Measurements from ENCODE around the gene LYRM2.

The LYRM2 gene

GRCh38 chr6:89638320-89639195 lies at the start of gene LYRM2:
Gene LYRM2, minus strand, starts transcription at chr6:89638747. Its CDS starts 31 bp downstream, at chr6:89638716.
- peak; percentile 95 for DNase-seq (ENCODE audit: low spot score)

- no peak for DNase-seq (ENCODE audit: low spot score)
Measured at GRCh38 chr6:89688328-89688727, 49.8 kb upstream of the LYRM2 start.

DNA sequence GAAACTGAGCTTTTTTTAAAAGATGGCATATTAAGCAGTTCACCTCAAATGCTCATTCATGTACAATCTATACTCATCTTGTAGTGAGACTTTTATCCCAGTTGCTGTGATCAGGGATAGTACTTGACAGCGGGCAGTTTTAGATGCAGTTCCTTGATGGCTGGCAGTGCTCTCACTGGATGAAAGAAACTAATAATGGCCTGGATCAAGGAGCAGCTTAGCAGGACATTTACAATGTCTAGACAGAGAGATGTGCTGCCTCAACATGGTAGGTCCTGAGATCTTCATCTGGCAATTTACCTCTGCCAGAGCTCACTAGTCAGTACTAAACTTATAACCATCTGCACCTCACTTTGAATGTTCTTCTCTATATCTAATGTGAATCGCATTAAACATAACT lies 46.8 kb upstream of the LYRM2 start:
- no peak for DNase-seq (ENCODE audit: low spot score)

GRCh38 chr6:89682991-89683390 lies 44.4 kb upstream of the LYRM2 start:
- DNase-seq (ENCODE audit: low spot score): no peak

- no peak for DNase-seq (ENCODE audit: low spot score)
Measured at GRCh38 chr6:89681983-89682564, 43.5 kb upstream of the LYRM2 start.

DNA sequence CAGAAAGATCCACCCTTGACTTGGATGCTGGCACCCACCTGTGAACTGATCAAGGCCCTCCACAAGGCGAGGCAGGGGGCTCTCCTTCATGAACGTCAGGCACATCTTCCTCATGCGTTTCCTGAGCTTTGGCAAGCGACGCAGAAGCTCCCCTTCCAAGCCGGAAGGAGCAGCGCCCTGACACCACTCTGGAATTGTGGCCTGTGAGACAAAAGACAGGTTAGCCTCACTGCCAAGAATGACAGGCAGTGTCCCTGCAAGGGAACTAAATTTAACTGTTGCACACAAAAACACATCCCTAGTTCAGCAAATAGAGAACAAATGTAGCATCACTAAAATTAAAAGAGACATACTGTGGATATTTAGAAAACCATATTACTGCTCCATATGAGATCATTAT lies 42.0 kb upstream of the LYRM2 start:
- DNase-seq (ENCODE audit: low spot score): no peak

DNA sequence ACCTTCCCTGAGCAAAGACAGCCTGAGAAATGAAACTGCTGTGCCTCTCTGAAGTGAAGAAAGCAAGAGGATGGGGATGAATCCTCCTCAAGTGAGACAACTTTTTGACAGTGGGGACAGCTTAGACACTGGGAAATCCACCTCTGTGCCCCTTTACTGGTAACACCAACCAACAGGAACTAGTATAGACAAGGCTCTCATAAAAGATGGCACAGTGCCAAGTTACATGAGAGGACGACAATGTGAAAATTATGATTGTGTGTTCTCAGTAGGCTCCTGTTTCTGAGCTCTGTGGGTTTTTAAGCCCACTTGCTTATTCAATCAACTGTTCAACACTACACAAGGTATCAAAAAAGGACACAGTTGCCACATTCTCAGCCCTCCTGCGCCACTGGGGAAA lies 41.6 kb upstream of the LYRM2 start:
- DNase-seq (ENCODE audit: low spot score): no peak

DNA sequence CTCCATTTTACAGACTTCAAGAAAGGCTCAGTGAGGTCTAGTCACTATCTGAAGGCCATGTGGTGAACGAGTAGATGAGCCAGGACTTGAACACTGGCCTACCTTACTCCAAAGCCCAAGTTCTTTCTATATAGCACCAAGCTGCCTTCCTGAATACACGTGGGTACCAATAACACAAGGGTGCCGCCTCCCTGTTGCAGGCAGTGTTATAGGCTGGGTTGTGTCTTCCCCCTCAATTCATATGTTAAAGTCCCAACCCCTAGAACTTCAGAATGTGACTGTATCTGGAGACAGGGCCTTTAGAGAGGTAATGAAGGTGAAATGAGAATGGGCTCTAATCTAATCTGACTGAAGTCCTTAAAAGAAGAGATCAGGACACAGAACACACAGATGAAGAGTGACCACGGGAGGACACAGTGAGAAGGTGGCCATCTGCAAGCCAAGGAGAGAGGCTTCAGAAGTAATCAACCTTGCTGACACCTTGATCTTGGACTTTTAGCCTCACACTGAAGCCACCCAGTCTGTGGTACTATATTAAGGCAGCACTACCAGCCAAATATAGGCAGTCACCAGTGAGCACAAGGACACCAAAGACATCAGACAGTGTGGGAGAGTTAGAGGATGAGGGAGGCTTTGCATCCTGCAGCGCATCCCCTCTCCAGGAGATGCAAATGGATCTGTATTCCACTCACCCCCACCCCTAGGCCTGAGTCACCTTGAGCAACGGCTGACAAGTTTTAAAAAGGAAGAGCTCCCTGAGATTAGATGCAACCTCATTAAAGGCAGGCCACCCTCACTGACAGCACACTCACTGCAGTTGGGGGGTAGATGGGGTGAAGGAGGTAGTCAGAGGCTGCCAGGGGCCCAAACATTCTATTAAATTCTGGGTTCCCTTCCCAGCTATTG lies 40.9 kb upstream of the LYRM2 start:
- no peak for DNase-seq (ENCODE audit: low spot score)

DNA sequence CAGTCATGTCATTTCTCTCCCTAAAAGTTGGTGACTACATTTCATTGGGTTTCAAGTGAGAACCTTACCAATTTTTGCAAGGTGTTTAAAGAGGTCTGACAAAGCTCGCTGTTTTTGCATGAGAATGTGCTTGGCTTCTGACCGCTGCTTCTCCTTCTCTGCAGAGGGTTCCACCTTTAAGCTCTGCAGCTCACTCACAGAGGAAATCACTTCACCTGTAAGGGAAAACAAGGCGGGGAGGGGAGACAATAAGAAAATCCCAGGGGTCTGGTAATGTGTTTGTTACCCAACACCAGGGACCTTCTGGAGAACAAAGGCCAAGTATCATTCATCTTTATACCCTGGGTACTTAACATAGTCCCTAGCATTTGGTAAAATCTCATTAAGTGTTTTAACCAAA lies 40.0 kb upstream of the LYRM2 start:
- DNase-seq (ENCODE audit: low spot score): no peak

DNA sequence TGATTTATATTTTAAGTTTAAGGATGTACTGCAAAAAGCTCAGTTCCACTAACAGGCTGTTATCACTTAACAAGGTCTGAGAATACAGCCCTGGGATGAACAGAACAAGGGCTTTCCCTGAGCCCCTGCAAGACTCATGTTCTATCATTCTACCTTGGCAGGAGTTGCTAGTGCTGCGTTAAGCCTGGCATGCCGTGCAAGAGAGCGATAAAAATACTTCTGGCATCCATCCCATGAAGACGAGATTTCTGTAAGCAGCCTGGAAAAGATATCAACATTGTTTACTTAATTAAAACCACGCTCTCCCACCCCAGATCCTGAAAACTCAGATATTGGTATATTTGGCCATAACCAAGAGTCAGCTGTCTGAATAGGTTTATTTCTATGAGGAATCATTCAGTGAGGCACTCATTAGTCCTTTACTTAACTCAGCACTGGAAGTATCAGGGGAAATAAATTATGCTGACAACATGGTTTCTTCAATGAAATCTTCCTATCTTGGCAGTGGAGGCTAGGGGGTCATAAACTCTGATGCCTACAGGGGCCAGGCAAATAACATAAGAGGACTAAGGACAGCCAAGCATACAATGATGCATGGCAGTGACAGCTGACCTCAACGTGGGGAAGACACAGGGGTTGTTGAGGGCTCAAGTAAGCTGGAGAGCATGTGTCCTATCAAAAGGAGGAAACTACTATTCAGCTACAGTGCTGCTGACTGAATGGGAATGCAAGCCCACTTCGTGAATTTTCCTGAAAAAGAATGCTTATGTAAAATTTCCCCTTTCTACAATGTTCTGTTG lies 37.6 kb upstream of the LYRM2 start:
- no peak for DNase-seq (ENCODE audit: low spot score)

GRCh38 chr6:89670935-89671565 lies 32.5 kb upstream of the LYRM2 start:
- no peak for DNase-seq (ENCODE audit: low spot score)

GRCh38 chr6:89669002-89669401 lies 30.5 kb upstream of the LYRM2 start:
- no peak for DNase-seq (ENCODE audit: low spot score)

- no peak for DNase-seq (ENCODE audit: low spot score)
Measured at GRCh38 chr6:89667872-89668556, 29.5 kb upstream of the LYRM2 start.

DNA sequence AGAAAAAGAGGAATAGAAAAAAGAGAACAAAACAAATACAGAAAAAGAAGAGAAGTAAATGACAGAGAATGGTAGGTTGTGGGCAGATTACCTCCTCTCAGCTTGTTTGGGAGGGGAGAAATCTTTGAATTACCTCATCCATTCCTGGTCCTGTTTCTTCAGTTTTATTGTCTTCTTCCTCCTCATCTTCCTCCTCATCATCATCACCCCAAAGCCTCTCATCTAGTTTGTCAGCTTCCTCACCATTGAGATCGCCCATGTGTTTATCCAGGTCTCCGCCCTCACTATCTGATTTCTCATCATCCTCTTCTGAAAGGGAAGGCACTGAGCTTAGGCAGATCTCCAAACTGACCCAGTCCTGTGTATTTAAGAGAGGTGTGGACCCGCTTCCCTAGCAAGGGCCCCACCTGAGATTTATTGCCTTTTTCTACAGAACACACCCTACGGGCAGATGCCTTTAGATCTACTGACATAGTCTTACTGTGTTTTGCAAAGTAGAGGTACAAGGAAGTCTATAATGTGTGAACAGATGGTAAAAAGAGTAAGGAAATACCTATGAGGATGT lies 24.2 kb upstream of the LYRM2 start:
- no peak for DNase-seq (ENCODE audit: low spot score)

DNA sequence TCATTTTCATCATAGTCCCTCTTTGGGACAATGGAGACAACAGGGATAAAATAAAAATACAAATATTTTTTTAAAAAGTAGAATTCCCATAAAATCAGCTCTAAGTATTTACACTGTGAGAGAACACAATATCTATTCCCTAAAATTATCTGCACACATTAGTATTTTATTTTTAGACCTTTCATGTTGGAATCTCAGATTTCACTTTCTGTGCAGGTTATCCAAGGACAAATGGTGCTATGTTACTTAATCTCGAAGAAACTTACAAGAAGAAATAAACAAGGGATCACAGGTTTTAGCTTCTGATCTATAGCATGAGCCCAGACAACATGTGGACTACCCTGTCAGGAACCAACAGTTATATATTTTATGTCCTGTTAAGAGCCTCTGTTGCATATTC lies 23.0 kb upstream of the LYRM2 start:
- no peak for DNase-seq (ENCODE audit: low spot score)

GRCh38 chr6:89660981-89661380 lies 22.4 kb upstream of the LYRM2 start:
- DNase-seq (ENCODE audit: low spot score): no peak

DNA sequence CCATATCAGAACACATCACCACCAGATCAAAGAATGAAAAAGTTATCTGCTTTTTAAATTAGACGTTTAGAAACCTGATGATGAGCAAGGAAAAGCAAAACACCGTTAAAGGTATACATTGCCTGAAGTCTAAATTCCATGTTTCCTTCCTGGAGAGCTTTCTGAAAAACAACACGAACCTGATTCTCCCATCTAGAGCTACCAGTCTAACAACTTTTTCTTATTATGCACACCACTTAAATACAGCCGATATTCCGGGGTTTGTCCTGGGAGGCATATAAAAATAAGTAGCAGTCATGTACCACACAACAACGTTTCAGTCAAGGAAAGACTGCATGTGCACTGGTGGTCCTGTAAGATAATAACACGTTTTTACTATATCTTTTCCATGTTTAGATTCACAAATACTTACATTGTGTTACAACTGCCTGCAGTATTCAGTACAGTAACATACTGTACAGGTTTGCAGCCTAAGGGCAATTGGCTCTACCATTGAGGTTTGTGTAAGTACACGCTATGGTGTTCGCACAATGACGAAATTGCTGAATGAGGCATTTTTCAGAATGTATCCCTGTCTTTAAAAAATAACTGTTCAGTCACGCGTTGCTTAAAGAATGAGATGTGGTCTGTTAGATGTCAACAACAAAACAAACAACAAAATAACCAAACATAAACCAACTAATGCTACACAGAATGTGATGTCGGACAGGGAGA lies 19.1 kb upstream of the LYRM2 start:
- no peak for DNase-seq (ENCODE audit: low spot score)

DNA sequence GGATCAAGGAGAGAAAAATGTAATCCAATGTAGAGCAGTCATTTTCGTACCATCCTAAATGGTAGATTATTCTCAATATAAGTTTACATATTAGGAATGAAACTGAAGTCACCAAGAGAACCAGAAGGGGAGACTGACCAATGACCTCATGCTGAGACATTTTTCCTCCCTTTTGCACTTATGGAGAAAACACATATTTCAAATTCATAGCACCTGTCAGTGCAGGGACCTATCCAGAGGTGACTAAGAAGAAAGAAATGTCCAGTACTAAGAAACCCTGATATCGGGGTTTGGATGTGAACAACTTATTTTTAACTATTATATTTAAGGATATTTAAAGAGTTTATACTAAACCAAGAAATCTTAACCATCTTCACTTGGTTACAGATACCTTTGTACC lies 16.6 kb upstream of the LYRM2 start:
- DNase-seq (ENCODE audit: low spot score): no peak

- no peak for DNase-seq (ENCODE audit: low spot score)
Measured at GRCh38 chr6:89650579-89650978, 12.0 kb upstream of the LYRM2 start.

- no peak for DNase-seq (ENCODE audit: low spot score)
Measured at GRCh38 chr6:89649682-89650081, 11.1 kb upstream of the LYRM2 start.
